Esophagus mucosa (tissue), 1 donor: ENCODE results near the gene LHX6. TPM values are rescaled to one million over a fixed set of nuclear protein-coding genes. Genes with fewer than 3 reads are reported as not detected.

Experiments used
- ATAC-seq: fragments of 200-7000 bp; cut with Tn5 transposase; one replicate; pipeline ENCODE4 v1.9.1; 2020
- total RNA-seq: library from RNA; stranded (reverse); gene quantifications from one replicate; pipeline ENCODE4 v1.2.4, GENCODE V29; 2023
- donor health status: DM: yes; HTN: yes; CAD: no.

LHX6 gene
- total RNA-seq, 1 donor from 2014 or later: 1.3 TPM

DNA sequence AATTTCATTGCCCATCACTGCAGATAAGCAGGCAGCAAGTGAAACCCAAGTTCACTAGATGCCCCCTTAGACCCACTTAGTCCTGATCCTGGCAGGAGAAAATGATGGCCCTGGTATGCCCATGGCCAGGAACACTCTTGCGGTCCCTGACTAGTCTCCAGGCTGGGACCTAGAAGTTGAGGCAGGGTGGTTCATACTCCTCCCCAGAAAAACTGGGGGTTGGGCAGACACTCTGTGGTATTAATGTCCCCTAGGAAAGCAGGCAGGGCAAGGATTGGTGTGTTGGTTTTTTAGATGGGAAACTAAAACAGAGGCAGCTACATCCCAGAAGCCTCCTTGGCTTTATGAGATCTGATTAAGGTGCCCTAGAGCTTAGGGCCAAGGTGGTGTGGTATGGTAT, 13.1 kb downstream of the LHX6 start:
- no peak for ATAC-seq

DNA sequence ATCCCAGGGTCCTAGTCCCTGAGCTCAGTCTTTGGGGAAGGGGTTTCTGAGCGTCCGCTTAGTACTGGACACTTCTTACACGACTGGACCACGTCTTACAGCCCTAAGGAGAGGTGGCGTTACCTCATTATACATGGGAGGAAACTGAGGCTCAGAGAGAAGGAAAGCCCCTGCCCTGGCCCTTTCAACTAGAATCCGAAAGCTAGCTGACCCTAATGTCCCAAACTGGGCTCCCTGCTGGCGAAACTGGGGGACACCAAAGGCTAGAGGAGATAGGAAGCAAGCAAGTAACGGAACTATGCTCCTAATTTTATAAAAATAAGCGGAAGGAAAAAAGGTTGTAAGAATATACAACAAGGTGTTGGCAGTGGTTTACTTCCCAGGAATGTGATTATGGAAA, 14.2 kb downstream of the LHX6 start:
- ATAC-seq: no peak

DNA sequence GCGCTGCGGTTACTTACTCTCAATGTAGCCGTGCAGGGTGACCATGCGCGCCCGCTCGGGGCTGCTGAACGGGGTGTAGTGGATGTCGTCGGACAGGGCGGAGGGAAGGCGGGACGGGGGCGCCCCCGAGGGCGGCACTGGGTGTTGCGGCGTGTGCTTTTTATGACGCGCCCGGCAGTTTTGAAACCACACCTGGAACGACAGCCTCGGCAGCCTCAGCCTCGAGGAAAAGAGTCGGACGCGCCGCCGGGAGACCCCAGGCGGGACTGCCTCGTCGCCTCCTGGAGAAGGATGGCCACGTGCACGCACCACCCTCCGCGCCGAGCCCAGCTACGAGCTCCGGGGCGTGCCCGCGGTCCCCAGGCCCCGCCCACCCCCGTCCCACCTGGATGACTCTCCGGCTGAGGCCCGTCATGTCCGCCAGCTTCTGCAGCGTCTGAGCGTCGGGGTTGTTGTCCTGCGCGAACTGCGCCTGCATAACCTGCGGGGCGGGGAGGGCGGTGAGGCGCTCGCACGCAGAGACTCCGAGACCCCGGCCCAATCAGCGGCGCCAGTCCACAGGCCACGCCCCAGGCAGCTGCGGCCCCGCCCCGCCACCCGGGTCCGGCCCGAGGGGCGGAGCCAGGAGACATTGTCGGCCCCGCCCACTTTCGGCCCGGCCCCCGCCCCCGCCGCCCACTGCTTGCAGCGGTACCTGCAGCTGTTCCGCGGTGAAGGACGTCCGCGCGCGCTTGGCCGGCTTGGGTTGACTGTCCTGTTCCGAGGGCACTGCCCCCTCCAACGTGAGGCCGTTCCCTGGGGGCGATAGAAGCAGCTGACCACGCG, 15.0 kb downstream of the LHX6 start:
- peak; percentile 88 for ATAC-seq

DNA sequence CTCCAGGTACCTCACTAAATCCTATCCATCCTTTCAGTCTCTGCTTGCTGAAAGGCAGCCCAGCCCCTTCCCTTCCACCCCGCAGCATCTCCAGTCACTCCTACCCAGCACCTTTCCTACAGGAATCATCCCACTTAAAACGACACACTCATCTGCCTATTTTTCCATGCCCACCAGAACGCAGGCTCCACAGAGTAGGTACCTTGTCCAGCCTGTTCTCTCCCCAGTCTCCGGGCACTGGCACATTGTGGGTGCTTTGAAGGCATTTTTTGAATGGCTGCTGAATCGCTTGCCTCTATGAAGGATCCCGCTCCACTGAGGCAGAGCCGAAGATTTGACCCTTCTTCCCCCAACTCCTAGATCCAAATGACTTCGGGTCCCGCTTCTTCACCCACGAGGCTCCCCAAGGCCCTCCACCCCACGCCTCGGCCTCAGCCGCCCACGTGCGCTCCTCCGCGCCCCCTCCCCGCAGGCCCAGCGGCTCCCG, 15.6 kb downstream of the LHX6 start:
- no peak for ATAC-seq

DNA sequence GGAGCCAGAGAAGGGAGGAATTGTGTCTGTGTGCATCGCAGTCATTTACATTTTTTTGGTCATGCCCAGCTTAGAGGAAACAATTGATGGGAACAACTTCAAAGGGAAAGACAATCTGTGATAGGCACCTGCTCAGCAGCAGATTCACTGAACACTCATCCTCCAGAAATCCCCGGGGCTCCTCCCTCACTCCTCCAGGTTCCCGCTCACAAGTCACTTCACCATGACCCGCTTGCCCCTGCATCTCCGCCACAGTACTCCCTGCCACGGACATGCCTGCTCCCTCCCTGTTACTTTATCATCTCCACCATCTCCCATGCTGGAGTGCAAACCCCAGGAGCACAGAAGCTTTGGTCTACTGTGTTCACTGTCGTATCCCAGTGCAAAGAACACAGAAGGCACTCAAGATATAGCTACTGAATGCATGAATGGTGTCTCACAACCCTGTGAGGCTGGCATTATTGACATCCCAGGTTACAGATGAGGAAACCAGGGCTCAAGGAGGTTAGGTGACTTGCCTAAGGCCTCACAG, 16.2 kb downstream of the LHX6 start:
- no peak for ATAC-seq

DNA sequence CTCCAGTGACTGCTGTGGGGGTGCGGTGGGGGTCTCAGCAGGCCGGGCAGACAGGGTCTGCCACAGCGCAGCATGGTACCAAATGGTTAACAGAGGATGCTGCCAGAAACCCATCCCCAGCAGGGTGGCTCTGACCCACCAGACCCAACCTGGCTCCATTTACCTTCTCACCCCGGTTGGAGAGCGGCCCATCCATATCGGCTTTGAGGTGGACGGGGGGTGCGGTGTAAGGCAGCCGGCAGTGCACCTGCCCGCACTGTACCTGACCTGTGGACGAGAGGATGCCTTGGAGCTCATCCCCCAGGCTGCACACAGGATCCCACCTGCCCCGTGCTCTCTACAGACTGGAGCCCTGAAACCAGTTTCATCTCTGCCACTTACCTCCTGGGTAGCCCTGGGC, 19.3 kb downstream of the LHX6 start:
- no peak for ATAC-seq

DNA sequence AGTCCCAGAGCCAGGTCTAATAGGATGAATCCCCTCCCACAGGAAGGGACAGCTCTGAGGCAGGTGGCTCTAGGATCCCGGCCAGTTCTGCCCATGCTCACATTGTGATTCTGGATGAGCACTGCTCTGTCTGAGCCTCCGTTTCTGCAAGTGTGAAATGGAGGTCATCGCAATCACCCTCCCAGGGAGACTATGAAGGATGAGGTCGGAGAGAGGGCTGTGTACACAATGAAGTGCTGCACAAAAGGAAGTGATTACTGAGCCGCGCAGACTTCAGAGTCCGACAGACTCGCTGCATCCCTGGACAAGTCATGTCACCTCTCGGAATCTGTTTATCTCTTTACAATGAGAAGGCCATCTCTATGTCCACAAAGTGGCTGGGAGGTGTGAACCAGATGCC, 21.7 kb downstream of the LHX6 start:
- no peak for ATAC-seq

DNA sequence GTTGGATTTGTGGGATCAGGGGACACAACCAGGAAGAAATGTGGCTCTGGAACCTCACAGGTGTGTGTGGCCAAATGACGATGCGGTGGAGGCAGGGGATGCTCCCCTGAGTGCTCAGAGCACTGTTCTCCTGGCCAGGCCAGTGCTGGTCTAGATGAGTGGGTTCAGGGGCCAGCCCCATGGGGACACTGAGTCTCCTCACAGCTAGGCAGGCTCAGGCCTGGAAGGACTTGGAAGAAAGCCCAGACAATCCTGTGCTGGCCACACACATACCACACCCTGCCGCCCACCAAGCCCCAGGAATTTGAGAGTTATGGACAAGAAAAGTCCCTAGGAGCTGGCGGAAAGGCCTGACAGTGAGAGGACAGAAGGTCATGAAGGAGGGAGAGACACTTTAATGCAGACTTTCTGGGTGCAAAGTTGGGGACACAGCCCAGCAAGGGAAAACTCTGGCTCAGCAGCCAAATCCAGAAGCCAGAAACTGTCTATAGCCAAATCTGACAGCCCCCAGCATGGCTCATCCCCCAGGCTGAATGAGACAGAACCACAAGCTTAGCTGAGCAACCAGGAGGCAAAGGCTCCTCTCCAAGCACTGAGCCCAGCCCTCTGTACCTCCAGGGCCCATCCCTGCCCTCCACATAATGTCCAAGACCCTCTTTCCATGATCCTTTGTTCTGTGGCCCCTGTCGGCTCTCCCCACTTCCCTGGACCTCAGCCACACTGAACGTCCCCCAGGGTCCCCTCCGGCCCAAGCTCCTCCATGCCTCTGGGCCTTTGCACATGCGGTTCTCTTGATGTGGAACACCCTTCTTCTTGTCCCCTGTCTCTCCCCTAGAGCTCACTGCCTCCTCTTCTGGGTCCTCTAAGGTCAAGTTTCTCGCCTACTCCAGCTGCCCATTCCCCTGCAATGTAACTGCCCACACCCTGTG, 22.4 kb downstream of the LHX6 start:
- ATAC-seq: no peak

DNA sequence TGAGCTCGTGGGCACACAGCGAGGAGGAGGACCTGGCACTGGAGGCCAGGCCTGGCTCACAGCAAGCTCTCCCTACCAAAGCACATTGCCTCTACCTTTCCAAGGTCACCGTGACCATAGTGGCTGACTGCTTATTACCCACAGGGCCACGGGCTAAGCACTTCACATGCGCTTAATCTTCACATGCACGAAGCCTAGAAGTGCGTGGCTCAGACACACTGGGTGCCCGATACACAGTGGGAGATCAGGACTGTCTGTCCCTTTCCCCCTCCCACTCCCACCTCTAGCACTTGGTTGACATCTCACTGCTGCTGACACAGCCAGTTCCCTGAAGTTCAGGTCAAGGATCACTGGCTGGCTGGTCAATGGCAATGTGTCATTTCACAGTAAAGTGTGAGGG, 23.6 kb downstream of the LHX6 start:
- ATAC-seq: no peak

DNA sequence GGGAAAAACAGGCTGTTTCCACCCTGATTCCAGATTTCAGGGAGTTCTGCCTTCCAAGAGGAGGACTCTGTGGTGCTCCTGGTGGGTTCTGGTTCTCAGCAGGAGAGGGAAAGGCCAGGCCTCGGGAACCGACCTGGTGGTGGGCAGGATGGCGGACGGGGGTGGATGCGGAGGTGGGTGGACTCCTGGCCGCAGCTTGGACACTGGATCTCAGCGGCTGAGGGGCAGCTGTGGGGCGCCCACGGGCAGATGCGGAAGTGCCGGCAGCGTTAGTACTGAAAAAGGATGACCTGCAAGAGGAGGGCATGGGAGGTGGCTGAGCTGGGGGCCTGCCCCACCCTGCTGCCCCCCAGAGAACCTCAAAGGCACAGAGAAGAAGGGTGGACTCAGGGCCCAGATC, 24.3 kb downstream of the LHX6 start:
- ATAC-seq: no peak

DNA sequence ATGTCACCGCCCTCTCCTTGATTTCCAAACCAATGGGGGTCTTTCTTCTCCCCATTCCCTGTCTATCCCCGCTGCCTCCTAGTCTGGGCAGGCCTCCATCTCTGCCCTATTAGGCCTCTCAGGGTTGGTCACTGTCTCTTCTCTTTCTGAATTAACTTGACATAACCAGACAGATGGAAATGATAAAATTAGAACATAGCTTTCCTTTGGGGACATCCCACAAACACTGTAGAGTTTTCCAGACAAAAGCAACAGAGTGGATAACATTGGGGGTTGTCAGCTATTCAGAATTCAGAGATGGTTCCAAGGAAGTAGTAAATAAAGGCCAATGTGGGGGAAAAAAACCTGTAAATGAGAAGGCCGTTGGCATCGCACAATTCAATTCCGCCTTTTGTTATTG, 24.7 kb downstream of the LHX6 start:
- ATAC-seq: no peak

DNA sequence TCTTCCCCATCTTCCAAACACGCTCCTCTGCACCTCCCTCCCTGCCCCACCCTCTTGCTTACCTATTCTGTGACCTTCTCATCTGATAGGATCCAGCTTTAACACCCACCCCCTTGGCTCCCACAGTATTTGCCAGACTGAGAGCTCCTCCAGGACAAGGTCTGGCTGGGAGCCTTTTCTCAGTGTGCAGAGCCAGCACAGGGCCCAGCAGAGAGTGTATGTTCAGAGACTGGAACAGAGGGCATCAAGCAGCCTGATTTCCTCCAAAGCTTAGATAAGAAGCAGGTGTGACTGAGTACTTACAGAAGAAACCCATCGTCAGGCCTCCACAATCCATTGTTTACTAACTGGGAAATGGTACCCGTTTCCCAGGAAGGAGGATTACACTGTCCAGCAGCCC, 26.6 kb downstream of the LHX6 start:
- no peak for ATAC-seq

DNA sequence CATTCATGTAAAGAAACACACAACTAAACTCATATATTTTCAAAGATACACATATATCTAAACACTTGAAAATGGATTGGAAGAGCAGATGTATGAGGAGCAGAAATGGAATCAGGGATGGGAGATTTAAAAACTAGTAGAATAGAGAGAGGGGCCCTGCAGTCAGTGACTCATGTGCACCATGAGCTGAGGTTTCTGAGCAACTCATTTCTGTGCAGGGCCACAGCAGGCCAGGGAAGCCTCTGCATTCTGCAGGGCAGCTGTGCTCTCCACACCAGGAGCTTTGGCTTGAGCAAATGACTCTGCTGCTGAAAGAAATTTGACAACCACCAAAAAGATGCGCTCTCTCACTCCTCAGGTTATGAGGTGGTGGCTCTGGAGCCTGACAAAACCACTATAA, 27.1 kb downstream of the LHX6 start:
- ATAC-seq: no peak

DNA sequence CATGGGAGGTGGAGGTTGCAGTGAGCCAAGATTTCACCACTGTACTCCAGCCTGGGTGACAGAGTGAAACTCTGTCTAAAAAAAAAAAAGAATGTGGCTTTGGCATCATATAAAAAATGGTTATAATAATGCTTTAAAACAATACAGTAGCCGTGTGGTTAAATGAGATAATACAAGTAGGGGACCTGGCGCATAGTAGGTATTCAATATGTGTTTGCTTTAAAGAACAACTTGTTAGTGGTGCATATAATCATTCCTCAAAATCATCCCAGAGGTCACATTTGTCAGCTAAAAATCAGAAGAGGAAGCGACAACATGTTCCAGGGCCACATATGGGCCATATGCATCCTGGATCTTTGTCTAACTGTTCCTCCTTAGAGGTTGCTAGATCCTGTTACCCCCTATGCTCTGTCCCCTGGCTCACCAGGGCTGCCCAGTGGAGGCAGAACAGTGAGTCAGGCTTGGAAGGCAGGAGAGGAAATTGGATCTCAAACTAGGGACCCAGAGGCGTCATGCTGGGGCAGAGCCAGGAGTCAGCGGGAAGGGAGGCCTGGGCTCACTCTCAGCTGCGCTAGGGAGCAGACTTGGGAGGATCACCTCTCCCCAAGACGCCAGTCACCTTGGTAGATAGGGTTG, 27.7 kb downstream of the LHX6 start:
- no peak for ATAC-seq

DNA sequence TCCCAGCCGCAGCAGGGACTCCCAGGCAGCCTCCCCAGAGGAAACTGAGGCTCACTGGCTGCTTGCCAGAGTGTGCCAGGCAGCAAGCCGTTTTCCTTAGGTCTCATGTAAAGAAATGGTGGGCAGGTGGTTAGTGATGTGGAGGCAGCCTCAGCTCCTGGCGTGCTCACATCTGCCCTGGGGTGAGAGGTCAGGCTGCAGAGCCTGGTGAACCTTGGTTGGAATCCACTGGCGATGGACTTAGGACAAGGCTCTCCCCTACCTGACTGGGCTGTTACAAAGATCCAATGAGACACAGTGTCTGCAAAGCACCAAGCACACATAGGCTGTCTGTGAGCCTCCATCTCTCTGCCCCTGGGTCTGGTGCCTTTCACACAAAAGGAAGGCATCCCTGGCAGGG, 30.9 kb downstream of the LHX6 start:
- ATAC-seq: no peak

DNA sequence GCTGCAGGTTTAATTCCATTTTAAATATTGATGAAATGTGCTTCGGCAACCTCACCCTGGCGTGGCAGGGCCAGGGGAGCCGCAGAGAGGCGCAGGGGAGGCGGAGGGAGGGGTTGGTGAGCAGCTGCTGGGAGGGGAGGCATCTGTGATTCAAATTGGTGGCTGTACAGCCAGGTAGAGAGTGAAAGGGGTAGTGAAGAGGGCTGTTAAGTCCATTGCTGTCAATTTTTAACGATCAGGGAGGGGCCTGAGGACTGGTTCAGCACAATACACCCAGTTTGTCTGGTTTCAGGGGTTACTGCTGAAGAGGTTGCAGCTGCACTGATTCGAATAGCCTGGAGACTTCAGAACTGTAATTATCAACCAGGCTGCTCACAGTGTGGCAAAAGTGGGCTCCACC, 31.3 kb downstream of the LHX6 start:
- ATAC-seq: no peak

DNA sequence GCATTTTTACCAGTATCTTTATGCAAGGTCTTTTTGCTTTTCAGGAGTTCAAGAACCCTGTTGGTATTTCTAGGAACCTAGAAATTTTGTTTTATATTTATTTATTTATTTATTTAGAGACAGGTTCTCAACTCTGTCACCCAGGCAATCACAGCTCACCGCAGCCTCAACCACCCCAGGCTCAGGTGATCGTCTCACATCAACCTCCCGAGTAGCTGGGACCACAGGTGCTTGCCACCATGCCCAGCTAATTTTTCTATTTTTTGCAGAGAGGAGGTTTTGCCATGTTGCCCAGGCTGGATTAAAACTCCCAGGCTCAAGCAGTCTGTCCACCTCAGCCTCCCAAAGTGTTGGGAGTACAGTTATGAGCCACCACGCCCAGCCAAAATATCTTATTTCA, 32.9 kb downstream of the LHX6 start:
- ATAC-seq: no peak

DNA sequence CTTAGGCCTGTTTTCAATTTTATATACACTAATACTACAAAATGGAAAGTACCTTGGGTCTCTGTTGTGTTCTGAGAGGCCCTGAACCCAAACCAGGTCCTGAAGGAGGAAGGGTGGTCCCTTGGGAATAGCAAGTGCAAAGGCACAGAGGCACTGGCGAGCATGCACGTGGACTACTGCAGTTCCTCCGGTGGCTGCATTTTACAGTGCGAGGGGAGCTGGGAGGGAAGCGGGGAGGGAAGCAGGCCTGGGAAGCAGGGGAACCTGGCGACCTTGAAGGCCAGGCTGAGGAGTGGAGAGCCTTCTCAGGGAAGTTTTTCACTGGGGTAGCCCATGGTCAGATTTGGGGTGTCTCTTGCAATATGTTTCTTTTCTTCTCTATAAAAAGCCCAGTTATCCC, 35.1 kb downstream of the LHX6 start:
- no peak for ATAC-seq

DNA sequence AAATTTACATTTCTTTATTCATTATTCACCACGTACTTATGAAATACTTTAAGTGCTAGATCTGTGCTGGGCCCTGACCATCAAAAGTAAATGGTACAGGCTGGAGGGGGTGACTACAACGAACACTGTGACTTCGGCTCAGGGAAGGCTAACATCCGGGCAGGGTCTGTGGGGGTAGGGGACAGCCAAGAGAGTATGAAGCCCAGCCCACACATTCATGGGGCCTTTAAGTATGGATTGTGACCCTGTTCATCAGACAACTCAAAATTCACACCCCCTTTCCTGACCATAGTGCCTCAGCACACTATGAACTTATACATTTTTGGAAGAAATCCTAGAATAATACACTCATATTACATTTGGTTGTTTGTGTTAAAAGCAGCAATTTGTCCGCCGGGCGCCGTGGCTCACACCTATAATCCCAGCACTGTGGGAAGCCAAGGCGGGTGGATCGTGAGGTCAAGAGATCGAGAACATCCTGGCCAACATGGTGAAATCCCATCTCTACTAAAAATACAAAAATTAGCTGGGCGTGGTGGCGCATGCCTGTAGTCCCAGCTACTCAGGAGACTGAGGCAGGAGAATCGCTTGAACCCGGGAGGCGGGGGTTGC, 35.7 kb downstream of the LHX6 start:
- ATAC-seq: no peak

DNA sequence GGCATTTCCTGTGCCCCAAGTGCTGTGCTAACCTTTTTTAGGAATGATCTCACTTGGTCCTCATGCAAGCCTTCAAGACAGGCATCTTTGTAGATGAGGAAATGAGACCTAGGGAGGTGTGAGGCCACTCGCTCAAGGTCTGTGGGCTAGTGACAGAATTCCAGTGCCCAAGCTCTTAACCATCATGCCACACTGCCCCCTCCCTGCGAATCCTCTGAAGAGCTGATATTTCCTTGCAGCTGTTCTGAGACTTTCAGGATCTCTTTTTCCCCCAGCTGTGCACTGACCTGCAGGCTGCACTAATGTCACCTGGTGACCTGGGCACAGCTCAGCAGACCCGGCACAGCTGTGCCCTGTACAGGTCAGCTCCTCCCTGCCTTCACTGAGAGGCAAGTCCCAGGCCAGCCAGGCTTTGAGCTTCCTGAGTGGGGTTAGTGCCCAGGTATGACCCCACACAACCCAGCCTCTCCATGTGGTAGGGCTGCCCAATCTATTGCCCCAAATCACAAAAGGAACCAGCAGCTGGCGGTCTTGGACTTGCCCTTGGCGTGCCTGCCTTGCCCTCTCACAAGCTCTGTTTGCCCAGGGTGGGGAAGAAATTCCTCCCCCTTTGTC, 36.4 kb downstream of the LHX6 start:
- peak; percentile 21 for ATAC-seq

DNA sequence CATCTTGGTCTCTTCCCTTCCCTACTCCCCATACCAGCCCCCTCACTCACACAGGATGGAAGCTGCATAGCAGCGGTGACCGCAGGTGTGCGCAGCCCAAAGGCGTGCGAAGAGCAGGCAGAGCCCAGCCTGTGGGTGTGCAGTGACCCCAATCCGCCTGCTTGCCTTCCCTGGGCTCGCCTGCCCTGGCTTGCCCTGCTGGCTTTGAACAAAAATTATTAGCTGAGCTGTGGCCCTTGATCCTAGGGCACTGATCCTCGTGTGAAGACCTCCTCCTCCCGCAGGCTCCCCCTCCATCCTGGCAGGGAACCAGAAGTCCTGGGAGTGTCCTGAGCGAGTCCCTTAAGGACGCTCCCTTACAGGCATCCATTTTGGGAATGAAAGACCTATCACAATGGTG, 37.2 kb downstream of the LHX6 start:
- ATAC-seq: peak; percentile 68
